GM10266 (cell line): ENCODE results near the gene ZNF672.
"Not testable (repeated sequence)": the region's sequence is repeated elsewhere in the genome, so short reads cannot be mapped to it uniquely, and the experiment has no call there.

Source experiments
- DNase-seq: peaks from one replicate; pipeline ENCODE4 v3.0.0; 2012; ENCODE audit errors: extremely low spot score
- CTCF ChIP-seq: IDR thresholded peaks from 2 replicates; pipeline ENCODE4 v1.5.1; 2012; ENCODE audit warnings: mild to moderate bottlenecking, low read depth; ENCODE audit not compliant: control insufficient read depth, insufficient read depth; ENCODE audit errors: missing control alignments

ZNF672 gene

GRCh38 chr1:248798791-248799190 is 39.2 kb upstream of the ZNF672 start:
- no peak for DNase-seq

GRCh38 chr1:248800459-248800858 is 37.6 kb upstream of the ZNF672 start:
- DNase-seq: no peak
- no peak for TF ChIP-seq CTCF

More at GRCh38 chr1:248798791-248799190, 39.2 kb upstream of the ZNF672 start:
- TF ChIP-seq CTCF: no peak

- no peak for TF ChIP-seq CTCF
- no peak for DNase-seq
Measured at GRCh38 chr1:248802454-248802853, 35.6 kb upstream of the ZNF672 start.

DNA sequence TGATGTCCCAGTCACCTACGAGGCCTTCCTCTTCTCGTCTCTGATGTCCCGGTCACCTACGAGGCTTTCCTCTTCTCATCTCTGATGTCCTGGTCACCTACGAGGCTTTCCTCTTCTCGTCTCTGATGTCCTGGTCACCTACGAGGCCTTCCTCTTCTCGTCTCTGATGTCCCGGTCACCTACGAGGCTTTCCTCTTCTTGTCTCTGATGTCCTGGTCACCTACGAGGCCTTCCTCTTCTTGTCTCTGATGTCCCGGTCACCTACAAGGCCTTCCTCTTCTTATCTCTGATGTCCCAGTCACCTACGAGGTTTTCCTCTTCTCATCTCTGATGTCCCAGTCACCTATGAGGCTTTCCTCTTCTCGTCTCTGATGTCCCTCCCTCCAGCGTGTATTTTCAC is 34.5 kb upstream of the ZNF672 start:
- DNase-seq: not testable (repeated sequence)

DNA sequence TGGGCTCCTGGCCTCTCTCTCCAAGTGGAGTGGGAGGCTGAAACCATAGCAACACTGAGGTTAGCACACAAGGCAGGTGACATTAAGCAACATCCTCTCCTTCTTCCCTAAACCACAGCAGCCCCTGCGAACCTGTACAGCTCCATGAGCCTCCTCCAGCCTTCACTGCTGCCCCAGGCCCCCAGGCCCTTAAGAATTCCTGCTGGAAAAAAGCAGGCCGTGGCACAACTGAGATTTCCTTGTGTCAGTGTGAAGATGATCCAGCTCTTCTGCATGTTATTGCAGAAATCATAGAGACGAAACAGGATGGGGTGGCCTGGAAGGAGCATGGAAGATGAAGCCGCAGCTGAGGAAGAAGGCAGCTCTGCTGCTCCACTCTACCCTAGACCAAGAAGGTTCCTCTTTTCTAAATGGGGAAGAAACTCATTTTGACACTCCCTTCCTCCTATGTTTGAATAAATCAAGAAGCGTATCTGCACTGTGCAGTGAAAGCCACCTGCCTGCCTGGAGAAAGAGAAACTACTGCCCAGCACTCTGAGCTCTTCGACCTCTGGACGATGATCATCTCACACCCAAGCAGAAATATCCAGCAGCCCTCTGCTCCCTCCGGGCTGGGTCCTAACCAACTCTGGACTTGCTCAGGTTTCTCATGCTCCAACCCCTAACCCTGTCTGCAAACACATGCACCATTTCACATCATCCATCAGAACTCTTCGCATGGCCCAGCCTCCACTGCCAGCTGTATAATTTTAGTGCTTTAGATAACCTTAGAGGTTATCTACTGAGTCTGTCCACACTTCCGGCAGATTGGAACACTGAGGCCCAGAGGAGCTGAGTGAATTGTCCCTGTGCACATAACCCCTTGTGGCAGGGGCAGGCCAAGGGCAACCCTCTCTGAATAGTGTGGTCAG is 33.0 kb upstream of the ZNF672 start:
- peak; percentile 70 for DNase-seq
- no peak for TF ChIP-seq CTCF

GRCh38 chr1:248805876-248806275 is 32.1 kb upstream of the ZNF672 start:
- no peak for DNase-seq
- no peak for TF ChIP-seq CTCF

GRCh38 chr1:248807067-248807737 is 30.8 kb upstream of the ZNF672 start:
- DNase-seq: peak; percentile 76
- peak; percentile 96 for TF ChIP-seq CTCF
